Fibroblast of lung (primary cell): Measurements from ENCODE around the gene MOSMO. TPM values are rescaled to one million over a fixed set of nuclear protein-coding genes. Genes with fewer than 3 reads are reported as not detected.
"Not testable (repeated sequence)": the region's sequence is repeated elsewhere in the genome, so short reads cannot be mapped to it uniquely, and the experiment has no call there.

Source experiments
- DNase-seq, 2 donors: peaks; one replicate each; pipeline versions ENCODE4 v3.0.0 to v3.0.0-alpha.2; 2010; ENCODE audit warnings: low read depth in 2 of 2
- H2AFZ ChIP-seq: 2 replicates; pipeline ENCODE4 v1.5.1; 2012; ENCODE audit warnings: low read length, control low read depth, inconsistent platforms
- H3K27ac ChIP-seq: 2 replicates; pipeline ENCODE4 v1.5.1; 2011; ENCODE audit warnings: low read length, control low read depth; ENCODE audit not compliant: insufficient read depth
- H3K27me3 ChIP-seq: 2 replicates; pipeline ENCODE4 v1.5.1; 2011; ENCODE audit warnings: mild to moderate bottlenecking, low read length; ENCODE audit not compliant: control insufficient read depth, insufficient read depth
- H3K36me3 ChIP-seq: 2 replicates; pipeline ENCODE4 v1.5.1; 2011; ENCODE audit warnings: low read length; ENCODE audit not compliant: control insufficient read depth, insufficient read depth
- H3K4me1 ChIP-seq: 2 replicates; pipeline ENCODE4 v1.5.1; 2011; ENCODE audit warnings: low read length; ENCODE audit not compliant: control insufficient read depth, insufficient read depth; ENCODE audit errors: extremely low read depth
- H3K4me2 ChIP-seq: 2 replicates; pipeline ENCODE4 v1.5.1; 2011; ENCODE audit warnings: low read length, control low read depth; ENCODE audit not compliant: insufficient read depth; ENCODE audit errors: extremely low read depth
- H3K4me3 ChIP-seq, 4 experiments: fragments of 200-600 bp in 1 of 4; sonication (generic) in 1 of 4; replicated peaks in 1 of 4; 2 replicates each; pipeline ENCODE4 v1.5.1; 2011 to 2016; ENCODE audit warnings: low read length in 4 of 4, low read depth in 3 of 4, mild to moderate bottlenecking in 3 of 4, control low read depth in 2 of 4, inconsistent platforms in 1 of 4, mixed read lengths in 1 of 4; ENCODE audit not compliant: insufficient read depth in 1 of 4; ENCODE audit errors: control extremely low read depth in 1 of 4
- H3K79me2 ChIP-seq: 2 replicates; pipeline ENCODE4 v1.5.1; 2012; ENCODE audit warnings: mild to moderate bottlenecking, low read length, inconsistent platforms; ENCODE audit not compliant: control insufficient read depth, insufficient read depth
- H3K9ac ChIP-seq: 2 replicates; pipeline ENCODE4 v1.5.1; 2011; ENCODE audit warnings: mild to moderate bottlenecking, low read length, control low read depth; ENCODE audit not compliant: insufficient read depth
- H3K9me3 ChIP-seq: 2 replicates; pipeline ENCODE4 v1.5.1; 2012; ENCODE audit warnings: low read depth, low read length; ENCODE audit not compliant: control insufficient read depth, insufficient read depth
- H4K20me1 ChIP-seq: 2 replicates; pipeline ENCODE4 v1.5.1; 2011; ENCODE audit warnings: low read length; ENCODE audit not compliant: control insufficient read depth, insufficient read depth; ENCODE audit errors: extremely low read depth
- EZH2 ChIP-seq: IDR thresholded peaks from 2 replicates; pipeline ENCODE4 v1.5.1; 2012; ENCODE audit warnings: low read length, control low read depth, mild to moderate bottlenecking; ENCODE audit errors: missing control alignments
- polyA plus RNA-seq, 2 donors: library from polyadenylated mRNA; depleted of rRNA in 1 of 2; stranded (reverse) in 1 of 2; unstranded in 1 of 2; fragments of >200 nt; gene quantifications; 2 replicates each; pipeline ENCODE4 v1.2.1, GENCODE V29; 2011 to 2012; ENCODE audit warnings: missing spikeins in 1 of 2
- total RNA-seq: library from RNA; depleted of rRNA; stranded (reverse); fragments of >200 nt; gene quantifications from 2 replicates; pipeline ENCODE4 v1.2.1, GENCODE V29; 2014
- TF ChIP-seq, protein P1 (sequence below), 2 donors: IDR thresholded peaks in 1 of 2; conservative IDR thresholded peaks in 1 of 2; 1 replicate in 1 of 2; 2 replicates in 1 of 2; pipeline ENCODE4 v1.5.1; 2011 to 2012; ENCODE audit warnings: low read length in 2 of 2, control low read depth in 1 of 2, inconsistent platforms in 1 of 2, low read depth in 1 of 2, mild to moderate bottlenecking in 1 of 2

MOSMO gene
- total and polyA plus RNA-seq, 2 donors (not counting 1 experiment from before 2014, with no cell fraction given): 13.7 to 14.0 TPM

DNA sequence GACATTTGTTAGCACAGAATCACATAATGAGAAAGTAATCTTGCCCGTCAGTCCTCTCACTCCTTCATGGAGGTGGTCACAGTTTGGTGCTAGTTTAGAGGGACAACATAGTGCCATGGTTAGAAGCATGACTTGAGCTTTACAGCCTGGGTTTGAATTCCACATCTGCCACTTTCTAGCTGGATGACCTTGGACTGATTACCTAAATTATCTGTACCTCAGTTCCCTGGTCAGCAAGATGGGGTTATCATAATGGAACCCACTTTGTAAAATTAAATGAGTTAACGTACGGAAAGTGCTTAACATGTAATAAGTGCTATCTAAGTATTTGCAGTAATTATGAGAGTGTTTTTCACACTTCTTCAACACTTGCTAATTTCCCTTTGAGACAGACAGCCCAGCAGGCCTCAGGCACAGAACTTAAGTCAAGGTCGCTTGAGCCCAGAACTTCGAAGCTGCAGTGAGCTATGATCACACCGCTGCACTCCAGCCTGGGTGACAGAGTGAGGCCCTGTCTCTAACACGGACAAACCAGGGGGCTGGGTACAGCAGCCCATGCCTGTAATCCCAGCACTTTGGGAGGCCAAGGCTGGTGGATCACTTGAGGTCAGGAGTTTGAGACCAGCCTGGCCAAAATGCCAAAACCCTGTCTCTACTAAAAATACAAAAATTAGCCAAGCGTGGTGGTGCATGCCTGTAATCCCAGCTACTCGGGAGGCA is 91.5 kb downstream of the MOSMO start:
- Histone ChIP-seq H3K36me3 (no peaks in the 10 kb centered on the region), H3K27ac (no peak overlapping the region), H3K79me2 (no peaks in the 10 kb centered on the region), H3K4me1 (no peaks in the 10 kb centered on the region), H3K9me3 (no peaks in the 10 kb centered on the region), H3K27me3 (no peaks in the 10 kb centered on the region), H4K20me1 (no peaks in the 10 kb centered on the region), H3K9ac (no peak overlapping the region), H3K4me2 (peak overlapping the region; percentile 59), H2AFZ (no peak overlapping the region), H3K4me3 (no peak overlapping the region)
- no peak for TF ChIP-seq EZH2
- TF ChIP-seq, protein P1, sequence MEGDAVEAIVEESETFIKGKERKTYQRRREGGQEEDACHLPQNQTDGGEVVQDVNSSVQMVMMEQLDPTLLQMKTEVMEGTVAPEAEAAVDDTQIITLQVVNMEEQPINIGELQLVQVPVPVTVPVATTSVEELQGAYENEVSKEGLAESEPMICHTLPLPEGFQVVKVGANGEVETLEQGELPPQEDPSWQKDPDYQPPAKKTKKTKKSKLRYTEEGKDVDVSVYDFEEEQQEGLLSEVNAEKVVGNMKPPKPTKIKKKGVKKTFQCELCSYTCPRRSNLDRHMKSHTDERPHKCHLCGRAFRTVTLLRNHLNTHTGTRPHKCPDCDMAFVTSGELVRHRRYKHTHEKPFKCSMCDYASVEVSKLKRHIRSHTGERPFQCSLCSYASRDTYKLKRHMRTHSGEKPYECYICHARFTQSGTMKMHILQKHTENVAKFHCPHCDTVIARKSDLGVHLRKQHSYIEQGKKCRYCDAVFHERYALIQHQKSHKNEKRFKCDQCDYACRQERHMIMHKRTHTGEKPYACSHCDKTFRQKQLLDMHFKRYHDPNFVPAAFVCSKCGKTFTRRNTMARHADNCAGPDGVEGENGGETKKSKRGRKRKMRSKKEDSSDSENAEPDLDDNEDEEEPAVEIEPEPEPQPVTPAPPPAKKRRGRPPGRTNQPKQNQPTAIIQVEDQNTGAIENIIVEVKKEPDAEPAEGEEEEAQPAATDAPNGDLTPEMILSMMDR (conservative IDR thresholded peaks at IDR 0.05 in 1 of 2, IDR thresholded peaks at IDR 0.05 in 1 of 2; ENCODE audit: low read depth in 1 of 2, low read length in 2 of 2): no peak
- no peak for DNase-seq

DNA sequence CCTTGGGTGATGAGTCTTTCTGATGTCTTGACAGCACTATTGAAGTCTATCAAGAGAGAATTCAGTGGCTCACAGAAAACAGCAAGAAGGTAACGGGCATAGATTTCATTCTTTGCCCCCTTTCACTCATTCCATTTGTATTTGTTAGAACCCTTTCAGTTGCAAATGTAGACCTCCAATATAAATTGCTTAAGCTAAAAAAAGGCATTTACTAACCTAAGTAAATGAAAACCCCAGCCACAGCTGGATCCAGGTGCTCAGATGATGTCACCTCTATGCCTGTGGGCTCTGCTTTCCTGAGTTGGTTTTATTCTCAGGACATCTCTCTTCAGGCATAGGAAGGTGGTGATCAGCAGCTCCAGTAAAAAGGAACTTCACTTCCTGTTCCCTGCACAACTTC is 95.5 kb downstream of the MOSMO start:
- Histone ChIP-seq H2AFZ (no peak overlapping the region), H3K4me3 (no peak overlapping the region), H3K27me3 (no peaks in the 10 kb centered on the region), H3K9ac (no peak overlapping the region), H3K27ac (no peak overlapping the region), H3K79me2 (no peaks in the 10 kb centered on the region), H3K36me3 (no peaks in the 10 kb centered on the region), H3K4me1 (no peaks in the 10 kb centered on the region), H4K20me1 (no peaks in the 10 kb centered on the region), H3K9me3 (no peaks in the 10 kb centered on the region), H3K4me2 (no peak overlapping the region)
- no peak for DNase-seq
- TF ChIP-seq EZH2: no peak

DNA sequence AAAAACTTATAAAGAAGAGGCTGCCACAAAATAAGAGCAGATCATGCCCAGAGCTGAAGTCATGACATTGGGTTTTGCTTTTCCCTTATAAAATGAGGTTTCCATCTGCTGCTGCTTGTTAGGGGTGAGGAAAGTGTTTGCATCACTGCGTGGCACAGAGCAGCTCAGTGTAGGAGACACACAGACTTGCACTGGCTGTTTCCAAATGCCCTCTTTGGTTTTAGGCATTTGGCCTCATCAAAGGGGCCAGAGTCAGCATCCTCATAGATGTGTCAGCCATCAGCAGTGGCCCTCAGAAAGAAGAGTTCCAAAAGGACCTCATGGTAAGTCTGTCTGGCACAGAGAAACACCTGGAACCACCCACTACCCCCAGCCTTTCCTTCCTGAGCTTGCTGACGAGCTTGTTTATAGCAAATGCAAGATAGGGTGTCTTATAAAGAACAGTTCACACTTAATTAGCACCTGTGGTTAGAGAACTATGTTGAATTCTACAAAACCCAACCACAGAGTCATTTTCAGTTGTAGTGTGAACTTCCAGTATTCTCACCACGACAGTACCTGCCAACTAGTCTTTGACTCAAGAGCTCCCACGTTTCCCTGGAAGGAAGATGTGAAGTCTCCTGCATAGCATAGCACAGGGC is 101.5 kb downstream of the MOSMO start:
- H3K79me2 ChIP-seq: no peaks in the 10 kb centered on the region
- H3K4me3 ChIP-seq: no peak overlapping the region
- no peaks in the 10 kb centered on the region for H3K36me3 ChIP-seq

DNA sequence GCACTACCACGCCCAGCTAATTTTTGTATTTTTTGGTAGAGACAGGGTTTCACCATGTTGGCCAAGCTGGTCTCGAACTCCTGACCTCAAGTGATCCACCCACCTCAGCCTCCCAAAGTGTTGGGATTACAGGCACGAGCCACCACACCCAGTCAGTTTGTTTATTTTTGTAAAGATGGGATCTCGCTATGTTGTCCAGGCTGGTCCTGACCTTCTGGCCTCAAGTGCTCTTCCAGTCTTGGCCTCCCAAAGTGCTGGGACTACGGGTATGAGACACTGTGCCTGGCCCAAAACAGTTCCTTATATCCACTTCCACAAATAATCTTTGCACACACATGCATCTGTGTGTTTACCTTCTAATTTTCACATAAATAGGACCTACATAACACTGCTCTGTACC is 103.7 kb downstream of the MOSMO start:
- DNase-seq, H3K36me3 ChIP-seq, H3K27ac ChIP-seq, H3K79me2 ChIP-seq, H3K4me1 ChIP-seq, H3K4me2 ChIP-seq, H3K9ac ChIP-seq, H4K20me1 ChIP-seq, H3K9me3 ChIP-seq, H2AFZ ChIP-seq, H3K4me3 ChIP-seq: not testable (repeated sequence)
- peaks cover 10% of the 10 kb centered on the region for H3K27me3 ChIP-seq

More for the DNA sequence above, 101.5 kb downstream of the MOSMO start:
- Histone ChIP-seq H3K9me3 (no peaks in the 10 kb centered on the region), H4K20me1 (no peaks in the 10 kb centered on the region), H3K4me2 (no peak overlapping the region), H3K4me1 (no peaks in the 10 kb centered on the region), H2AFZ (no peak overlapping the region), H3K27me3 (peaks cover 9% of the 10 kb centered on the region), H3K9ac (no peak overlapping the region), H3K27ac (no peak overlapping the region)
- no peak for DNase-seq
- TF ChIP-seq, protein P1 (conservative IDR thresholded peaks at IDR 0.05 in 1 of 2, IDR thresholded peaks at IDR 0.05 in 1 of 2; ENCODE audit: low read depth in 1 of 2, low read length in 2 of 2): no peak
- TF ChIP-seq EZH2: no peak
